ENCODE measurements around the gene FOLR2.

DNA sequence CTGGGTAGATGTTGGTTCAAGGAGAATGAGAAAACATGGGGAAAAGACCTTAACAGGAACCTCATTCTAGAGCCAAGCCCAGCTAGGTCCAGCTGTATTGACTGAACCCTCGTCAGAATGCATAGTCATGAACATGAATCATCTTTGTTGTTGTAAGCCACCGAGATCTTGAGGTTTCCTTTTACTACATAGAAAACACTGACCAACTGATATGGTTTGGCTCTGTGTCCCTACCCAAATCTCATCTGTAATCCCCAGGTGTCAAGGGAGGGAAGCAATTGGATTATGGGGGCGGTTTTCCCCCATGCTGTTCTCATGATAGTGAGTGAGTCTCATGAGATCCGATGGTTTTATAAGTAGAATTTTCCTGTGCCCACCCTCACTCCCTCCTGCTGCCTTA lies 46.8 kb downstream of the FOLR2 start:
- no peak for TF ChIP-seq NFRKB (IDR thresholded peaks at IDR 0.05)
- TF ChIP-seq BHLHE40 (IDR thresholded peaks at IDR 0.05; ENCODE audit: borderline replicate concordance), result no peak
- no peak for TF ChIP-seq FOXK2 (IDR thresholded peaks at IDR 0.05)
- TF ChIP-seq, protein P1, sequence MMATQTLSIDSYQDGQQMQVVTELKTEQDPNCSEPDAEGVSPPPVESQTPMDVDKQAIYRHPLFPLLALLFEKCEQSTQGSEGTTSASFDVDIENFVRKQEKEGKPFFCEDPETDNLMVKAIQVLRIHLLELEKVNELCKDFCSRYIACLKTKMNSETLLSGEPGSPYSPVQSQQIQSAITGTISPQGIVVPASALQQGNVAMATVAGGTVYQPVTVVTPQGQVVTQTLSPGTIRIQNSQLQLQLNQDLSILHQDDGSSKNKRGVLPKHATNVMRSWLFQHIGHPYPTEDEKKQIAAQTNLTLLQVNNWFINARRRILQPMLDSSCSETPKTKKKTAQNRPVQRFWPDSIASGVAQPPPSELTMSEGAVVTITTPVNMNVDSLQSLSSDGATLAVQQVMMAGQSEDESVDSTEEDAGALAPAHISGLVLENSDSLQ (IDR thresholded peaks at IDR 0.05), result no peak
- TF ChIP-seq SUZ12 (IDR thresholded peaks at IDR 0.05), result no peak
- no peak for TF ChIP-seq ZNF384 (IDR thresholded peaks at IDR 0.05)

Data from HEK293T (cell line).